ENCODE results near the gene METTL21A.
"Not testable (repeated sequence)": the region's sequence is repeated elsewhere in the genome, so short reads cannot be mapped to it uniquely, and the experiment has no call there.

Gene METTL21A
- long read RNA-seq, donor 1, full-length matches to known transcripts: 15 of 15 reads
- long read RNA-seq, donor 1, partial matches to known transcripts: 0 of 15 reads
- long read RNA-seq, donor 1, other reads (novel, unspliced or antisense): 0 of 15 reads
- long read RNA-seq, donor 2, full-length matches to known transcripts: 8 of 13 reads
- long read RNA-seq, donor 2, partial matches to known transcripts: 5 of 13 reads
- long read RNA-seq, donor 2, other reads (novel, unspliced or antisense): 0 of 13 reads
- long read RNA-seq, donor 3, full-length matches to known transcripts: 4 of 4 reads
- long read RNA-seq, donor 3, partial matches to known transcripts: 0 of 4 reads
- long read RNA-seq, donor 3, other reads (novel, unspliced or antisense): 0 of 4 reads
- long read RNA-seq, donor 4, full-length matches to known transcripts: 9 of 14 reads
- long read RNA-seq, donor 4, partial matches to known transcripts: 5 of 14 reads
- long read RNA-seq, donor 4, other reads (novel, unspliced or antisense): 0 of 14 reads
- long read RNA-seq, donor 5, partial matches to known transcripts: 0 of 8 reads
- long read RNA-seq, donor 5, other reads (novel, unspliced or antisense): 0 of 8 reads
- long read RNA-seq, donor 6, full-length matches to known transcripts: 13 of 13 reads
- long read RNA-seq, donor 6, partial matches to known transcripts: 0 of 13 reads
- long read RNA-seq, donor 6, other reads (novel, unspliced or antisense): 0 of 13 reads
- long read RNA-seq, donor 7, full-length matches to known transcripts: 10 of 10 reads
- long read RNA-seq, donor 7, partial matches to known transcripts: 0 of 10 reads
- long read RNA-seq, donor 7, other reads (novel, unspliced or antisense): 0 of 10 reads
- long read RNA-seq, donor 8, full-length matches to known transcripts: 10 of 19 reads
- long read RNA-seq, donor 8, partial matches to known transcripts: 9 of 19 reads
- long read RNA-seq, donor 8, other reads (novel, unspliced or antisense): 0 of 19 reads

- DNase-seq: peak; percentile 94
Measured at GRCh38 chr2:207625014-207625907, at the start of gene METTL21A. Gene METTL21A, minus strand, starts transcription at chr2:207625394. Its CDS starts 1,019 bp downstream, at chr2:207624375.

- DNase-seq: no peak
Measured at GRCh38 chr2:207674826-207675225, 49.6 kb upstream of the METTL21A start.

GRCh38 chr2:207674266-207674774 lies 49.1 kb upstream of the METTL21A start:
- DNase-seq: no peak

- DNase-seq: no peak
Measured at GRCh38 chr2:207673431-207673830, 48.2 kb upstream of the METTL21A start.

- no peak for DNase-seq
Measured at GRCh38 chr2:207670887-207671286, 45.7 kb upstream of the METTL21A start.

- DNase-seq: no peak
Measured at GRCh38 chr2:207663870-207664545, 38.8 kb upstream of the METTL21A start.

- no peak for DNase-seq
Measured at GRCh38 chr2:207662203-207662602, 37.0 kb upstream of the METTL21A start.

- no peak for DNase-seq
Measured at GRCh38 chr2:207660994-207661393, 35.8 kb upstream of the METTL21A start.

- no peak for DNase-seq
Measured at GRCh38 chr2:207658156-207658555, 33.0 kb upstream of the METTL21A start.

- DNase-seq: no peak
Measured at GRCh38 chr2:207655000-207655399, 29.8 kb upstream of the METTL21A start.

- DNase-seq: not testable (repeated sequence)
Measured at GRCh38 chr2:207646582-207646981, 21.4 kb upstream of the METTL21A start.

GRCh38 chr2:207643892-207644291 lies 18.7 kb upstream of the METTL21A start:
- DNase-seq: no peak

- no peak for DNase-seq
Measured at GRCh38 chr2:207640661-207641060, 15.5 kb upstream of the METTL21A start.

- DNase-seq: no peak
Measured at GRCh38 chr2:207640160-207640559, 15.0 kb upstream of the METTL21A start.

GRCh38 chr2:207639288-207639687 lies 14.1 kb upstream of the METTL21A start:
- DNase-seq: not testable (repeated sequence)

- no peak for DNase-seq
Measured at GRCh38 chr2:207635468-207636200, 10.4 kb upstream of the METTL21A start.

- DNase-seq: no peak
Measured at GRCh38 chr2:207633686-207634085, 8.5 kb upstream of the METTL21A start.

GRCh38 chr2:207632575-207633493 lies 7.6 kb upstream of the METTL21A start:
- DNase-seq: no peak

- no peak for DNase-seq
Measured at GRCh38 chr2:207630491-207630890, 5.3 kb upstream of the METTL21A start.

All from right kidney (tissue), 9 donors.